Colon (tissue), 2 donors: ENCODE results near the gene L1TD1.
"Not testable (repeated sequence)": the region's sequence is repeated elsewhere in the genome, so short reads cannot be mapped to it uniquely, and the experiment has no call there.

Experiments
- FAIRE-seq: peaks from 2 replicates; lab custom pipeline; 2012; peaks lifted over from hg19 to GRCh38; lab: Jason Lieb, UNC
- donor health status: control.
- donor health status: control.

The L1TD1 gene, protein sequence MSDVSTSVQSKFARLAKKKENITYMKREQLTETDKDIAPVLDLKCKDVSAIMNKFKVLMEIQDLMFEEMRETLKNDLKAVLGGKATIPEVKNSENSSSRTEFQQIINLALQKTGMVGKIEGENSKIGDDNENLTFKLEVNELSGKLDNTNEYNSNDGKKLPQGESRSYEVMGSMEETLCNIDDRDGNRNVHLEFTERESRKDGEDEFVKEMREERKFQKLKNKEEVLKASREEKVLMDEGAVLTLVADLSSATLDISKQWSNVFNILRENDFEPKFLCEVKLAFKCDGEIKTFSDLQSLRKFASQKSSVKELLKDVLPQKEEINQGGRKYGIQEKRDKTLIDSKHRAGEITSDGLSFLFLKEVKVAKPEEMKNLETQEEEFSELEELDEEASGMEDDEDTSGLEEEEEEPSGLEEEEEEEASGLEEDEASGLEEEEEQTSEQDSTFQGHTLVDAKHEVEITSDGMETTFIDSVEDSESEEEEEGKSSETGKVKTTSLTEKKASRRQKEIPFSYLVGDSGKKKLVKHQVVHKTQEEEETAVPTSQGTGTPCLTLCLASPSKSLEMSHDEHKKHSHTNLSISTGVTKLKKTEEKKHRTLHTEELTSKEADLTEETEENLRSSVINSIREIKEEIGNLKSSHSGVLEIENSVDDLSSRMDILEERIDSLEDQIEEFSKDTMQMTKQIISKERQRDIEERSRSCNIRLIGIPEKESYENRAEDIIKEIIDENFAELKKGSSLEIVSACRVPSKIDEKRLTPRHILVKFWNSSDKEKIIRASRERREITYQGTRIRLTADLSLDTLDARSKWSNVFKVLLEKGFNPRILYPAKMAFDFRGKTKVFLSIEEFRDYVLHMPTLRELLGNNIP

DNA sequence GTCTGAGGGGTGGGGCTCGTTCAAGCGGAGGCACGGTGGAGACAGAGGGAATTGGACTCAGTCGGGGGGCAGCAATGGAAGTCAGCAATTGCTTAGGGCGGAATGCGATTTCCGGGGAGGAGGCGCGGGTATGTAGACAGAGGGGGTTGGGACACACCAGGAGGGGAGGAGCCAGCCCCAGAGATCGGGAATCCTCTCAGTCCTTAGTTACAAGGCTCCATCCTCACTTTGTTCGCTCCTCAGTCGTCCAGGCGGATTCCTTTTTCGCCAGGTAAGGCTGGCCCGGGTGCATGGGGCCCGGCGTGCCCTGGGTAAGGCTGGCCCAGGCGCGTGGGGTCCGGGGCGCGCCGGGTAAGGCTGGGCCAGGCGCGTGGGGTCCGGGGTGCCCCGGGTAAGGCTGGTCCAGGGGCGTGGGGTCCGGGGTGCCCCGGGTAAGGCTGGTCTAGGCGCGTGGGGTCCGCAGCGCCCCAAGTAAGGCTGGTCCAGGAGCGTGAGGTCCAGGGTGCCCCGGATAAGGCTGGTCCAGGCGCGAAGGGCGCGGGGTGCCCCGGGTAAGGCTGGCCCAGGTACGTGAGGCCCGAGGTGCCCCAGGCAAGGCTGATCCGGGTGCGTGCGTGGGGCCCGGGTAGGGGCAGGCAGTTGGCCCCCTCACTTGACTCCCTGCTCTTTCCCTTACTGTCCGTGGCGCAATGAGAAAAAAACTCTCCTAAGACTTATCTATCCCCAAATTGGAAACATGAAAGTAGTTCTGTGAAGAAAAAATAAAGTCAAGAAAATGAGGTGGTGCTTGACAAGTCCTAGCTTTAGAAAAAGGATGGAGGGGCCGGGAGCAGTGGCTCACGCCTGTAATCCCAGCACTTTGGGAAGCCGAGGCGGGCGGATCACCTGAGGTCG, at the start of gene L1TD1:
Gene L1TD1, plus strand, starts transcription at position 199 of the 894 bp plus-strand sequence. CDS start 11,780 bp downstream, outside the sequence.
- FAIRE-seq: no peak

DNA sequence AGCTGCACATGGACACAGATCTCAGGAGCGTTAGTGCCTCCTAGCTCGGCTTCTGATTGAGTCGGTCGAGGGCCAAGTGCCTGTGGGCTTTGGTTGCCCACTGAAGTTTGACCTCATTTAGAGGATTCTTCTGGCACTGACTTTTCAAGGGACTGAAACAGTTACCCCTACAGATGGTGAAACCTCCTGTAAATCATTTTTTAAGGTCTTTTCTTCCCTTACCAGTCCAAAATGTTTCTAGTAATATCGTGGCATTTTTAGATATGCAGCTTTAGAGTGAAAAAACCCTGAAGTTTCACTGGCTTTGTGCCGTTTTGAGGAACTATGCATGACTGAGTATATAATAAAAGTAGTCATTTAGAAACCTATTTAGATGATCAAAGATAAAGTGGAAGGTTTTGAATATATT, 34.7 kb upstream of the L1TD1 start:
- FAIRE-seq: no peak

DNA sequence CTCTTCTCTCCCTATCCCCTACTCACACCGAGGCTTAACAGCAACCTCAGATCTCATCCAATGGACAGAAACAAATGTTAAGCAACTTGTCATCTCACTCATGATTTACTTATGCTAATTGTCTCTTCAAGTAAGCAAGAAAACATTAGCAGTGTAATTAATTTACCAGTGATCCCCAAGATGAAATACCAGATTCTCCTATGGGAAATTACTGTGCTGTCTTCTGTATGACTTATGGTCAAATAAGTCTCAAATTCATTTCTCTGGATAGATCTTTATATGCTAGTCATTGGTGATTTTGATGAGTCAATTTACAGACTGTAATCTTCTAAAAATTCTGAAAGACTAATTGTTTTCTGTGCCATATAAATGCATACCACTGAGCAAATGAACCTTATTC, 32.9 kb upstream of the L1TD1 start:
- FAIRE-seq: no peak

DNA sequence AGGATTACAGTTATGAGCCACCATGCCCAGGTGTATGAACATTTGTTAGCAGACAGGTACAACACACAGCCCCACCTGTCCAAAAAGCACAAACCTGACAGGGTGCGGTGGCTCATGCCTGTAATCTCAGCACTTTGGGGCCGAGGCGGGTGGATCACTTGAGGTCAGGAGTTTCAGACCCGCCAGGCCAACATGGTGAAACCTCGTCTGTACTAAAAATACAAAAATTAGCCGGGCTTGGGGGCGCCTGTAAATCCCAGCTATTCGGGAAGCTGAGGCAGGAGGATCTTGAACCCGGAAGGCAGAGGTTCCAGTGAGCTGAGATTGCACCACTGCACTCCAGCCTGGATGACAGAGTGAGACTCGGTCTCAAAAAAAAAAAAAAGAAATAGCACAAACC, 24.3 kb upstream of the L1TD1 start:
- not testable (repeated sequence) for FAIRE-seq

DNA sequence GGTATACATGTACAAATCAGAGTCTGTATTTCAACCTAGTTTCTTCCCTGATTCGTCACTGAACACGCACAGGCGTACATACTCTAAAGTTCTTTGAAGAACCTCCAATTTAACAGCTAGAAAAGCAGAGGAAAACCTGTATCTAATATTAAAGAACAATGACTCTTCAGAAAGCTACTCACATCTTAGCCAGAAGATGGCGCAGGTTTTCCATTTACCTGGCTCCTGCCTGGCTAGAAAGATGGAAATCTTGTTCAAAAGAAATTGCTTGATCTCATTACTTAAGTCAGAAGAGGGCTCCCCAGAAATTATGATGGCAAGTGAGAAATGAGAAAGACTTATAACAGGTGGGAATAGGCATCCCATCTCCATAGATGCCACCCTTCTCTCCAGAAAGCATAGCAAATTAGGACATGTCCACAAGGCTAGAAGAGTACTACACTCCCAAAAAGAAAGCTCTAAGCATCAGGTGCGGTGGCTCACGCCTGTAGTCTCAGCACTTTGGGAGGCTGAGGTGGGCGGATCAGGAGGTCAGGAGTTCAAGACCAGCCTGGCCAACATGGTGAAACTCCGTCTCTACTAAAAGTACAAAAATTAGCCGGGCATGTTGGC, 19.0 kb upstream of the L1TD1 start:
- no peak for FAIRE-seq

DNA sequence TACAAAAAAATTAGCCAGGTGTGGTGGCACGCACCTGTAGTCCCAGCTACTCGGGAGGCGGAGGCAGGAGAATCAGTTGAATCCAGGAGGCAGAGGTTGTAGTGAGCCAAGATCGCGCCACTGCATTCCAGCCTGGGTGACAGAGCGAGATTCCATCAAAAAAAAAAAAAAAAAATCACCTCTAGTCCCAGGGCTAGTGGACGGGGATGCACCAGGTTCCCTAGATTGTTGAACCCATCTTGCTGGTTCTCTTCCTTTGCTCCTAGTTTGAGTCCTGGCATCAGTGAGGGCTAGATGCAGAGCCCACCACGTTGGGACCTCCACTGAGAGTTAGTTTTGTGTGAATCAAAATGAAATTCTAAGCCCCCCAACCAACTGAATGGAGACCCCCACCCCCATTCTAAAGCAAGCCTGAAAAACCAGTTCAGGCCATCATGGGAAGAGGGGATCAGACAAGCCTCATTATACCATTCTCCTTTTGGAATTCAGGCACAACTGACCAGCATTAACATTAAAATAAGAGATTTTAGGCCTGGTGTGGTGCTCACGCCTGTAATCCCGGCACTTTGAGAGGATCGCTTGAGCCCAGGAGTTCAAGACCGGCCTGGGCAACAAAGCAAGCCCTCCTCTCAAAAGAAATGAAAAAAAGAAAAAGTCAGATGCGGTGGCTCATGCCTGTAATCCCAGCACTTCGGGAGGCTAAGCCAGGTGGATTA, 17.9 kb upstream of the L1TD1 start:
- no peak for FAIRE-seq

DNA sequence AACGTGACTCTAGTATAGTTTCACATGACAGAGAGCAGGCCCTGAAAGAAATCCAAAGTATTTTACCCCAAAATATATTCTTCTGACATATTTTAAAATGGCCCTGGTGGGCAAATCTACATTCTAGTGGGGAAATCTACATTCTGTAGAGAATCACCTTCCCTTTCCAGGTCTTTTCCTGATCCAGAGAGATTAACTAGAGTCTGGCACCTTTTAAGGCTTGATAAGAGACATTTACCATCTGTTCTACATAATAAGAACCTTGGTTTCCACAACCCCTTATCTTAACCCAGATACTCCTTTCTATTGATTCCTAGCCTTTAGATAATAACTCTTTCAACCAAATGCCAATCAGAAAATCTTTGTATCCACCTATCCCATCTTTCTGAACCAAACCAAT, 17.0 kb upstream of the L1TD1 start:
- FAIRE-seq: no peak

DNA sequence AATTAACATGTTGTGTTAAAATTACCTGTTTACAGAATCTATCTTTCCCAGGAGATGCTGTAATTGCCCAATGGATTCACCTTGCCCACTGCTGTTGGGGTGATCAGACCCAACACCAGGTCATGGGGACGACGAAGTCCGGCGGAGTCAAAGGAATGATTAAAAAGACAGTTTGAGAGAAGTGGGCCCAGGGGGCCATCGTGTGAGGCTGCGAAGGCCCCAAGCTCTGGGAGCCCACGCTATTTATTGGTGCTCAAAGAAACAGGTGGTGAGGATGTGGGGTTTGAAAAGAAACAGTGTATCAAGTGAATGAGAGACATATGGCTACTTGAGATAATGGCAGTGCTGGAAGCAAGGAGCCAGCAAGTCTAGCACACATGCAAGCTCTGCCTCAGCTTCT, 16.3 kb upstream of the L1TD1 start:
- FAIRE-seq: no peak

DNA sequence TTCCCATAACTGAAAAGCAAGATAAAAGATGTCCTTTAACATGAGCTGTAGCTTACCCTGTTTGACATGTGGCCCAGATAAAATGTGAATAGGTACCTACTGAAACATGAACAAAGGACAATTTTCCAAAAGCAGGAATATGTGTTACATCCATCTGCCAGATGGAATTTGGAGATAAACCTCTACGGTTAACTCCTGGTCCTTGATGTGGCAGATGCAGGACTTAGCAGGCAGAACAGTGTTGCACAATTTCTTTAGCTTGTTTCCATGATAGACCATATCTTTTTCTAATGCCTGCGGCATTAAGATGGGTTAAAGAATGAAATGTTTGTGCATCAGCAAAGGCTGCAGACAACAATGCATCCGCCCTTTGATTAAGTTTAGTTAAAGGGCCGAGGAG, 14.6 kb upstream of the L1TD1 start:
- FAIRE-seq: not testable (repeated sequence)

DNA sequence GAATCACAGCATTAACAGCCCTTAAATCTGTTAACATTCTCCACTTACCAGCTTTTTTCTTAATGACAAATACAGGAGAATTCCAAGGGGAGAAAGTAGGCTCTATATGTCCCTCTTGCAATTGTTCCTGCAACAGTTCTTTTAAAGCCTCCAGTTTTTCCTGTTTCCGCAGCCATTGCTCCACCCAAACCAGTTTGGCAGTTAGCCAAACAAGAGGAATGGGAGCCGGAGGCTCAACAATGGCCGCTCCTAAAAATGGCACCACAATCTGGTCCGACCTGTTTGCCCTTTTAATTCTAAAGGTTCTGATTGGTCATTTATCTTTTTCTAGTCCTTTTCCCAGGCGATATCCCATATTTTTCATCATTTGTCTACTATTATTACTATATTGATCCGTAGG, 14.0 kb upstream of the L1TD1 start:
- FAIRE-seq: no peak

DNA sequence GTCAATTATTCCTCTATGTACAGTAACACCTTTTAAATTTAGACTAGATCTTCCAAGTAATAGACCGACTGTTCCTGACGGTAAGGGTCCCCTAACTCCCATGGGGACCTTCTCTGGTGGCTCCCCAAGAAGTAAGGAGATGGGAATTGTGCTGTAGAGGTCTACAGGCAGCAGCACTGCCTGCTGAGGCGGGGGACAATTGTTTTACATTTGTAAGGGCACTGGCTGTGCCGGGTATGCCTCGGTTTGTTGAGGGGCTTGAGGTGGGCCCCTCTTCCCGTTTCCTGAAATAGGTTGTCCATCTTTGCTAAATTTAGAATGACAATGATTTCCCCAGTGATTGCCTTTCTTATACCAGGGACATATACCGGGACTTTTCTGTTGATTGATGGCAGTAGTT, 13.1 kb upstream of the L1TD1 start:
- no peak for FAIRE-seq

DNA sequence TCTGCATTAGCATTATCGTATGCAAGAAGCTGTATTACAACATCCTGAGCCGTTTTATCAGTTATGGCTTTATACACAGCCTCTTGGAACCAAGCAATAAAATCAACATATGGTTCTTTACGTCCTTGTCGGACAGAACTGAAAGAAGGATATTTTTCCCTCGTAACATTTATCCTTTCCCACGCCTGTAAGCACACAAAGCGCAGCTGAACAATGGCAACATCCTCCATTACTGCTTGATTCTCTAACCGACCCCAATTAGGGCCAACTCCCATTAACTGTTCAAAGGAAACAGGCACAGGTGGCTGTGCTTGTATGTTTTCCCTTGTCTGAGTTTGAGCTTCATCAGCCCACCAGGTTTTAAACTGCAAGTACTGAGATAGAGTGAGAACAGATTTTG, 12.5 kb upstream of the L1TD1 start:
- not testable (repeated sequence) for FAIRE-seq

DNA sequence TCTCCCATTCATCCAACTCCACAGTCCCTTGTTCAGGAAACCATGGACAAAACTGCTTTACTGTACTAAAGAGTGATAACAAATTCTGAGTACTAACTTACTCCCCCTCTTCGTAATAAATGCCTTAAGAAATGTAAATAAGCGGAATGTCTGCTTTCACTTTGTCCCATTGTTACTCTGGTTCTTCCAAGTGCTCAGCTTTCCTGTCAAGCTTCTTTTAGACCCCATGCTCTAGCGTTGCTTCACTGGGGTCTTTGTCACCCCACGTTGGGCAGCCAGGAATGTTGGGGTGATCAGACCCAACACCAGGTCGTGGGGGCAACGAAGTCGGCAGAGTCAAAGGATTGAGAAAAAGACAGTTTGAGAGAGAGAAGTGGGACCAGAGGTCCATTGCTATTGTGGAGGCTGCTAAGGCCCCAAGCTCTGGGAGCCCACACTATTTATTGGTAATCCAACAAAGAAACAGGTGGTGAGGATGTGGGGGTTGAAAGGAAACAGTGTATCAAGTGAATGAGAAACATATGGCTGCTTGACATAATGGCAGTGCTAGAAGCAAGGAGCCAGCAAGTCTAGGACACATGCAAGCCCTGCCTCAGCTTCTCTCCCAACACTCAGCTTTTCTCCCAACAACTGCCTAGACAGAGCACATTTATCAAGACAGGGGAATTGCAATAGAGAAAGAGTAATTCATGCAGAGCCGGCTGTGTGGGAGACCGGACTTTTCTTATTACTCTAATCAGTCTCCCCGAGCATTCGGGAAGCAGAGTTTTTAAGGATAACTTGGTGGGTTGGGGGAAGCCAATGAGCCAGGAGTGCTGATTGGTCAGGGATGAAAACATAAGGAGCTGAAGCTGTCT, 11.3 kb upstream of the L1TD1 start:
- not testable (repeated sequence) for FAIRE-seq

DNA sequence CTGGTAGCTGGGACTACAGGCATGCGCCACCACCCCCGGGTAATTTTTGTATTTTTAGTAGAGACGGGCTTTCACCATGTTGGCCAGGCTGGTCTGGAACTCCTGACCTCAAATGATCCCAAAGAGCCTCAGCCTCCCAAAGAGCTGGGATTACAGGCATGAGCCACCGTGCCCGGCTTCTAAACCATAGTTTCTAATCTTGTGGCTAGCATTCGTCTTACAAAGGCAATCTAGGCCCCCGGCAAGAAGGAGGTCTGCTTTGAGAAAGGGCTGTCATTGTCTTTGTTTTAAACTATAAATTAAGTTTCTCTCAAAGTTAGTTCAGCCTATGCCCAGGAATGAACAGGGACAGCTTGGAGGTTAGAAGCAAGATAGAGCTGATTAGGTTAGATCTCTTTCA, 10.3 kb upstream of the L1TD1 start:
- FAIRE-seq: no peak

DNA sequence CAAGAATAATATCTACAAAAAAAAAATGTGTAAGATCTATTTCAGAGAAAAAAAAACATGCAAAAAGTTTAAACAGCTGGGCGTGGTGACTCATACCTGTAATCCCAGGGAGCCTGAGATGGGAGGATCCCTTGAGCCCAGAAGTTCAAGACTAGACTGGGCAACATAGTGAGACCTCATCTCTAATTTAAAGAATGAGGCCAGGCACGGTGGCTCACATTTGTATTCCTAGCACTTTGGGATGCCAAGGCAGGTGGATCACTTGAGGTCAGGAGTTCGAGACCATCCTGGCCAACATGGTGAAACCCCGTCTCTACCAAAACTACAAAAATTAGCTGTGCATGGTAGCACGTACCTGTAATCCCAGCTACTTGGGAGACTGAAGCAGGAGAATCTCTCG, 9.4 kb upstream of the L1TD1 start:
- FAIRE-seq: not testable (repeated sequence)

DNA sequence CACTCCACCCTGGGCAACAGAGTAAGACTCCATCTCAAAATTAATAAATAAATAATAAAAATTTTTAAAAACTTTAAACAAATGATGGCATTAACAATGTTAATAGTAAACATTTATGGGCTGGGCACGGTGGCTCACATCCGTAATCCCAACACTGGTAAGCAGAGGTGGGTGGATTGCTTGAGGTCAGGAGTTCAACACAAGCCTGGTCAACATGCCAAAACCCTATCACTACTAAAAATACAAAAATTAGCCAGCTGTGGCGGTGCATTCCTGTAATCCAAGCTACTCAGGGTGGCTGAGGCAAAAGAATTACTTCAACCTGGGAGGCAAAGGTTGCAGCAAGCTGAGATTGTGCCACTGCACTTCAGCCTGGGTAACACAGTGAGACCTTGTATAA, 9.0 kb upstream of the L1TD1 start:
- FAIRE-seq: no peak

DNA sequence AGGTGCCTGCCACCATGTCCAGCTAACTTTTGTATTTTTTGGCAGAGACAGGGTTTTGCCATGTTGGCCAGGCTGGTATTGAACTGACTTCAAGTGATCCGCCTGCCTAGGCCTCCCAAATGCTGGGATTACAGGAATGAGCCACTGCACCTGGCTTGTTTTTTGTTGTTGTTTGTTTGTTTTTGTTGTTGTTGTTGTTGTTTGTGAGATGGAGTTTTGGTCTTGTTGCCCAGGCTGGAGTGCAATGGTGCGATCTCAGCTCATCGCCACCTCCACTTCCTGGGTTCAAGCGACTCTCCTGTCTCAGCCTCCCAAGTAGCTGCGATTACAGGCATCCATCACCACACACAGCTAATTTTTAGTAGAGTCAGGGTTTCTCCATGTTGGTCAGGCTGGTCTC, 7.1 kb upstream of the L1TD1 start:
- no peak for FAIRE-seq

DNA sequence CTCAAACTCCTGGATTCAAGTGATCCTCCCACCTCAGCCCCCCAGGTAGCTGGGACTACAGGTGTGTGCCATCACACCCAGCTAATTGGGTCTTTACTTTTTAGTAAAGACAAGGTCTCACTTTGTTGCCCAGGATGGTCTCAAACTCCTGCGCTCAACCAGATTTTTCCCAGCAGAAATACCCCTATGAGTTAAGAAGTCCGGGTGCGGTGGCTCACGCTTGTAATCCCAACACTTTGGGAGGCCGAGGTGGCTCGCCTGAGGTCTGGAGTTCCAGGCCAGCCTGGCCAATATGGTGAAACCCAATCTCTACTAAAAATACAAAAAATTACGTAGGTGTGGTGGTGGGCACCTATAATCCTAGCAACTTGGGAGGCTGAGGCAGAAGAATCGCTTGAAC, 6.5 kb upstream of the L1TD1 start:
- FAIRE-seq: no peak

DNA sequence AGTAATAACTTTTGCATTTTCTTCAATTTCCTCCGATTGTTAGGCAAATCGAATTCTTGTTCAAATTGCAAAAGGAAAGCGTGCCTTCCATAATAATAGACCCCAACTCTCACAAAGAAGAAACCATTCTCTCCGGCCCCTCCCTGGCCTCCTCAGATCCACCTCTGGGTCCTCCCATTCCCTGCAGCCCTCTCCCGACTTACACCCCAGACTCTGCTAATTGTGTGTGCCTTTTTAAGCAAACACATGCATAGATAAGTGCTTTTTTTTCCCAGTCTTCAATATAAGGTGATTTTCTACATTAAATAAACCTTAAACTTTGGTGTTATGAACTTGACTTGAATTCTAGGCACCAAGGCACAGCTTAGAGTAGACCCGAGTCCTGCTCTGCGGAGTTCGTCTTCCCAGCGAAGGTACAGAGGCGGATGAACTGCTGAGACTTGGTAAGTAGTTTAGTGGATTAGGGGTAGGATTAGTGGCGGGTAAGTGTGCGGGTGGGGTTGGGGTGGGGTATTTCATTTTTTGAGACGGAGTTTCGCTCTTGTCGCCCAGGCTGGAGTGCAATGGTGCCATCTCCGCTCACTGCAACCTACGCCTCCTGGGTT, 1.5 kb downstream of the L1TD1 start:
- FAIRE-seq: no peak
